DOHH2 (cell line): ENCODE results near the gene RNF144A.

Experiments used
- H3F3A ChIP-seq: fragments of 200-600 bp; sonication (generic), shearing (Covaris generic); 2 replicates; pipeline ENCODE4 v1.6.0; 2016; ENCODE audit warnings: antibody characterized with exemption, mild to moderate bottlenecking; ENCODE audit not compliant: control insufficient read depth, insufficient read depth
- H3K27ac ChIP-seq: fragments of 200-600 bp; sonication (generic); 2 replicates; pipeline ENCODE4 v1.5.1; 2014; ENCODE audit warnings: low read depth, mild to moderate bottlenecking, low read length, moderate library complexity
- H3K27me3 ChIP-seq: fragments of 200-600 bp; sonication (generic); 2 replicates; pipeline ENCODE4 v1.6.1; 2014; ENCODE audit warnings: mild to moderate bottlenecking, low read length, mixed read lengths; ENCODE audit not compliant: control insufficient read depth
- H3K36me3 ChIP-seq: fragments of 200-600 bp; sonication (generic); 2 replicates; pipeline ENCODE4 v1.6.1; 2014; ENCODE audit warnings: mild to moderate bottlenecking, low read length, moderate library complexity, mixed read lengths; ENCODE audit not compliant: control insufficient read depth
- H3K4me1 ChIP-seq: fragments of 200-600 bp; sonication (generic); 2 replicates; pipeline ENCODE4 v1.6.1; 2014; ENCODE audit warnings: mild to moderate bottlenecking, low read length, mixed read lengths; ENCODE audit not compliant: control insufficient read depth
- H3K4me2 ChIP-seq: fragments of 200-600 bp; sonication (generic); 2 replicates; pipeline ENCODE4 v1.6.0; 2014; ENCODE audit warnings: mild to moderate bottlenecking, low read length, moderate library complexity
- H3K4me3 ChIP-seq: fragments of 200-600 bp; sonication (generic); 2 replicates; pipeline ENCODE4 v1.5.1; 2014; ENCODE audit warnings: mild to moderate bottlenecking, low read length, mixed read lengths
- H3K79me2 ChIP-seq: fragments of 200-600 bp; sonication (generic); 2 replicates; pipeline ENCODE4 v1.6.1; 2014; ENCODE audit warnings: mild to moderate bottlenecking, low read length, mixed read lengths; ENCODE audit not compliant: control insufficient read depth
- H3K9me2 ChIP-seq: fragments of 200-600 bp; sonication (generic); replicated peaks from 2 replicates; pipeline ENCODE4 v1.6.1; 2014; ENCODE audit warnings: mild to moderate bottlenecking, low read length, mixed read lengths; ENCODE audit not compliant: control insufficient read depth
- H3K9me3 ChIP-seq: fragments of 200-600 bp; sonication (generic); 2 replicates; pipeline ENCODE4 v1.6.1; 2014; ENCODE audit warnings: antibody characterized with exemption, low read length, mixed read lengths; ENCODE audit not compliant: control insufficient read depth, insufficient read depth
- H4K20me1 ChIP-seq: fragments of 200-600 bp; sonication (generic); 2 replicates; pipeline ENCODE4 v1.6.0; 2014; ENCODE audit warnings: low read depth, mild to moderate bottlenecking, antibody characterized with exemption, low read length, moderate library complexity; ENCODE audit not compliant: control insufficient read depth, insufficient read depth
- CTCF ChIP-seq: fragments of 200-600 bp; sonication (generic); IDR thresholded peaks from one replicate; pipeline ENCODE4 v1.5.1; 2014; ENCODE audit warnings: antibody characterized with exemption, mild to moderate bottlenecking, low read depth, low read length; ENCODE audit not compliant: poor library complexity, severe bottlenecking
- EZH2phosphoT487 ChIP-seq: fragments of 200-600 bp; sonication (generic); IDR thresholded peaks from 2 replicates; pipeline ENCODE4 v1.6.1; 2017; ENCODE audit warnings: borderline replicate concordance, mild to moderate bottlenecking, antibody characterized with exemption, low read length, moderate library complexity, mixed read lengths

Gene RNF144A

GRCh38 chr2:6975988-6976387 lies 58.8 kb downstream of the RNF144A start:
- H3K9me3 ChIP-seq = no peaks in the 10 kb centered on the region; the same call in 1 of the 2 replicates
- H3K27ac ChIP-seq = no peak overlapping the region
- H3K4me2 ChIP-seq = no peak overlapping the region
- H3K9me2 ChIP-seq = no peaks in the 10 kb centered on the region
- no peaks in the 10 kb centered on the region for H4K20me1 ChIP-seq
- no peaks in the 10 kb centered on the region for H3K27me3 ChIP-seq
- H3K4me3 ChIP-seq = no peak overlapping the region
- TF ChIP-seq EZH2phosphoT487 (no peak), CTCF (no peak)
- no peaks in the 10 kb centered on the region for H3K79me2 ChIP-seq
- H3K4me1 ChIP-seq = no peaks in the 10 kb centered on the region
- no peaks in the 10 kb centered on the region for H3K36me3 ChIP-seq
- no peaks in the 10 kb centered on the region for H3F3A ChIP-seq

- Histone ChIP-seq H3K36me3 (no peaks in the 10 kb centered on the region), H3K9me2 (no peaks in the 10 kb centered on the region), H4K20me1 (no peaks in the 10 kb centered on the region), H3K79me2 (no peaks in the 10 kb centered on the region), H3K4me2 (no peak overlapping the region), H3K4me1 (no peaks in the 10 kb centered on the region), H3K9me3 (no peaks in the 10 kb centered on the region; the same call in 1 of the 2 replicates), H3F3A (no peaks in the 10 kb centered on the region), H3K27me3 (no peaks in the 10 kb centered on the region), H3K27ac (no peak overlapping the region), H3K4me3 (no peak overlapping the region)
- TF ChIP-seq CTCF (no peak), EZH2phosphoT487 (no peak)
These were observed 60.0 kb downstream of the RNF144A start for GRCh38 chr2:6977113-6977741.

- Histone ChIP-seq H3K4me1 (no peaks in the 10 kb centered on the region), H3K27ac (no peak overlapping the region), H4K20me1 (no peaks in the 10 kb centered on the region), H3K4me2 (no peak overlapping the region), H3F3A (no peaks in the 10 kb centered on the region), H3K9me2 (no peaks in the 10 kb centered on the region), H3K27me3 (no peaks in the 10 kb centered on the region), H3K79me2 (no peaks in the 10 kb centered on the region), H3K9me3 (no peaks in the 10 kb centered on the region; the same call in 1 of the 2 replicates), H3K4me3 (no peak overlapping the region), H3K36me3 (no peaks in the 10 kb centered on the region)
- TF ChIP-seq EZH2phosphoT487 (no peak), CTCF (no peak)
These were observed 60.6 kb downstream of the RNF144A start for GRCh38 chr2:6977786-6978185.
